SW480 (cell line): ENCODE results near the gene PREP.
"Not testable (repeated sequence)": the region's sequence is repeated elsewhere in the genome, so short reads cannot be mapped to it uniquely, and the experiment has no call there.

Source experiments
- DNase-seq: peaks from one replicate; pipeline ENCODE4 v3.0.0-alpha.2; 2016; ENCODE audit warnings: low spot score

Gene PREP

DNA sequence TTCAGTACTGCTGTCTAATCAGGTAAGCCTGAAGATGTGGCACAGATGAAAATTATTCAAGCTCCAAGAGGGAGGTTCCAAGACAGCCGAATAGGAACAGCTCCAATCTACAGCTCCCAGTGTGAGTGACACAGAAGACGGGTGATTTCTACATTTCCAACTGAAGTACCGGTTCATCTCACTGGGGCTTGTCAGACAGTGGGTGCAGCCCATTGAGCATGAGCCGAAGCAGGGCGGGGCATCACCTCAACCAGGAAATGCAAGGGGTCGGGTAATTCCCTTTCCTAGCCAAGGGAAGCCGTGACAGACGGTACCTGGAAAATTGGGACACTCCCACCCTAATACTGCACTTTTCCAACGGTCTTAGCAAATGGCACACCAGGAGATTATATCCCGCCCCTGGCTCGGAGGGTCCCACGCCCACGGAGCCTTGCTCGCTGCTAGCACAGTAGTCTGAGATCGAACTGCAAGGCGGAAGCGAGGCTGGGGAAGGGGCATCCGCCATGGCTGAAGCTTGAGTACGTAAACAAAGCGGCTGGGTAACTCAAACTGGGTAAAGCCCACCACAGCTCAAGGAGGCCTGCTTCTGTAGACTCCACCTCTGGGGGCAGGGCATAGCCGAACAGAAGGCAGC lies 64.4 kb downstream of the PREP start:
- not testable (repeated sequence) for DNase-seq

- DNase-seq, result no peak
Observed at GRCh38 chr6:105336986-105337385, 65.9 kb downstream of the PREP start.

DNA sequence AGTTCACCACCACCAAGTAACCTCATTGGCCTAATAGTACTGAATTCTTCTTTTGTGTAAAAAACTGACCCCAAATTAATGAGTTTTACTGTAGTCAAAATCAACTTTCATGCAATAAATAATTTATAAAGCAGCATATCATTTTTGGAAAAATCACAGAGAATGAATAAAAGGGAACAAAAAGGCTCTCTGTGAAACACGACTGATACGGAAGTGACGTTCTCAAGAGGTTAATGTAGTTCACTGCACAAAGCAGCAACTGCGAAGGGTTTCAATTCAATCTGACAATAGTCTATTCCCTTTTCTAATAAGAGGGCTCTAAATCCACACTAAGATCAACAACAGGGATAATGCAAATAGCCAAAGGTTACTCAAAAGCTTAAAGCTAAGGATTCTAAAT lies 70.3 kb downstream of the PREP start:
- DNase-seq, result no peak

DNA sequence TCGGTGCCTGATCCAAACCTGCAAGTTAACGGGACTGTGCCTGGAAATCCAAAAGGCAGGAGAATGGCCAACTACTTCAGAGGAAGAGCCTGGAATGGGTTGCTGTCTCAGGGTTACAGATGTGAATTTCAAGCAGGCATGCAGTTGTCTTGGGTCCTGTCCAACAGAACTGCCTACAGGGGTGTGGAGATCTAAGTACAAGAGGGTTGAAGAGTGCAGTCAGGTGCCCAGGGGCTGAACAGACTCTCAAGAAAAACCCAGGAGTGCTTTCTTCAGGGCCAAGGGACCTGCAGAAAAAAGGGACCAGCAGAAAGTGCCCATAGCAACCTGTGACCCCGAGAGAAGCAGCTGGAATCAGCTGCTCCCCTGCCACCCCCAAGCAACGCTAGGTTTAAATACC lies 71.0 kb downstream of the PREP start:
- DNase-seq, result no peak

DNA sequence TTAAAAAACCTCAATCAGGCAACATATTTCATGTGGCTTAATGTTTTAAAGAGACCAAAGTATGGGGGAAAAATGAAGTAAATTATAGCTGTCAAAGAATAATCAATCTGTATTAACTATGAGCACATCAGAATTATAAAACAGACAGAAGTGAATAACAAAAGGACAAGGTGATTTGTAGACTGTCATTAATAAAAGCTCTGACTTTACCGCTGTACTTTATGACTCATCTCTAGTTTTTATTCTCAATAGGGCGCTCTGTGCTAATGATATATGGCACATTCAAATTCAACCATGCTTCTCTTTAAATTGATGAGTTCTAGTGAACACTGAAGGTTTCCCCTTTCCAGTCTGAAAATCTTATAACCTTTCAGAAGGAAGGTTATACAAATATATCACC lies 72.0 kb downstream of the PREP start:
- DNase-seq, result no peak

DNA sequence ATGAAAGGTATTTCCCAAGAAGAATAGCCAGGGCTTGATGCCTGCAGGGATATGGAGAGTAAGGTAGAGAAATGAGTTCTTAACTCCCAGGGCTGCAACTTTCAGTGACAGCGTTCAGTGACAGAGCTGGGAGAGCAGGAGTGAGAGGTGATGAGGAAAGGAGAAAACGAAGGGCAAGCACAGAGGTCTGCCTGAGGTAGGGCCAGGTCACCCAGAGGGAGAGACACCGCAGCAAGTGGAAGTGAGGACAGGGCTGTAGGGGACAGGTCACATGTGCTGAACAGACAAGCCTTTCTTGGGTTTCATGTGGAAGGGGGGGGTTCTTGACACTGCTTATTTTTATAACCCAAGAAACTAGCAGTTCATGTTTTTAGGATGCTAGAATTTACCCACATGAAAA lies 72.5 kb downstream of the PREP start:
- DNase-seq, result no peak

DNA sequence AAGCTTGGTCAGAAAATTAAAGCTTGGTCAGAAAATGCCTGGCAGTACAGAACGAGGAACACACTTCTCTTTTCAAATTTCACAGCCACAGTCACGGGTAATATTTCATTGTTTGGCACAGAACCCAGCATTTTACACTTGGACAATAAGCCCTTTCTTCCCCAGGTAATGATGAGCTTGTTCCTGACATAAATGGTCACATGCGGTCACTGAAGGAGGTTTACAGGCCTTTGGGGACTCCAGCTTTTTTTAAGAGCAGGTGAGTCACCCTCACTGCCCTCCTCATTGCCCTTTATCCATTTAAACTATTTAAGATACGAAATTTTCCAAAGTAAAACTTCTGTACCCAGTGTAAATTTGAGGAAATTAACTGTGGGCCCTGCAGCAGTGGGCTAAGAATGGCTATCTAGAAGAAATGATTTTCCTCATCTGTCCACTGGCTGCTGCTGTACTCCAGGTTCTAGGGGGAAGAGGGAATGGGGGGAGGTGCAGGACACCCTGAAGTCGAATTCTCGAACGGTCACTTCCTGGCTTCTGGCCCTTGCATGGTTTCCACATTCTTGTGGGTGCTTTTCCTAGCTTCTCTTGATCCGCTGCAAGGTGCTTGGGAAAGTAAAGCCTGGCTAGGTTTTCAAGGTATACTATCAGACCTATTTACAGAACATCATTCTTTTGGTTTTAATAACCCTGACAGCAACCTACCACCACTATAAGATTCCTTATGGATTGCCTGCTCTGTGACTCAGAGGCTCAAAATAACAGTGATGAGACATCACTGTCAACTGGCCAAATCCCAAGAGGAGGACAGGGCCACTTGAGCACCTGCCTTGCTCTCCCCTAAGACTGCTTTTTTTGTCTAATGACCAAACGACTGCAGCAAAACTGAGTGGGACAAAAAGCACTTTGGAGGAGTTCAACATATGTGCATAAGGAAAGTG lies 75.8 kb downstream of the PREP start:
- DNase-seq, result peak; percentile 84

DNA sequence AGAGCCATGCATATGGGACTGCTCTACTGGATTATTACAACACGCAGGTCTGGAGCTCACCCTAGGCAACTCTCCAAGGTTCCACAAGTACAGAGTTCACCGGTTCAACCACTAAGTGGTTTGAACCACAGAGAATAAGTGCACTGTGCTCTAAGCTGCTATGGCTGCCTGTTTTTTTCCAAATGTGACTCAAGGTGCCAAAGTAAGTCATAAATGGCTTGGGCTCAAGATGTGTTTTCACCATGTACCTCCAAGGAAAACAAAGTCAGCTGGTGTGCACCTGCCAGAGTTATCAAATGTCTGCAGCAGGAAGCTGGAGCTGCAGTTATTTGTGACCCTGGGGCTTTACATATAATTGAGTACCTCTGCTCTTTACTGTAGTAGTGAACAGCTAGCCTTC lies 76.7 kb downstream of the PREP start:
- DNase-seq, result peak; percentile 31

DNA sequence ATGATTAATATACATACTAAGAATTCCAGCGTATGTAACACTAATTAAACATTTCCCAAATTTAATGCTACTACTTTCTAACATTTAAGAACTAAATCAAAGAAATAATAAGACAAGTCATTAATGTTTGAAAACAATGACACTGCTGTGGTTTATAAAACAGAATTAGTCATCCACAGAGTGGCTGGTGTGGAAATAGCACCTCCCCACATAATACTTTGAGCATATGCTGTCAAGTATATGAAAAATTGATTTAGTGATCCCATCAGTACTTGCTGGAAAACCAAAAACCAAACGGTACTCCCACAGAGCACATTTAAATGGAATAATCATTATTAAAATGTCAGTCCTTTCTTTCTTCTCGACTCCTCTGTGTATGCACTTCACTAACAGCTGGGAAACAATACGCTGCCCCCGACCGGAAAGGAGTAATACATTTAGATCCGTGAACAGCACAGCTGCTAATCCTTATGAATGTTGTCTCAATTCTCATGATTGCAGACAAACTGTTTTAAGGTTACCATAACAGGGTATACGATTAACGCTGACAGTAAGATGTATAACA lies 78.4 kb downstream of the PREP start:
- DNase-seq, result no peak

DNA sequence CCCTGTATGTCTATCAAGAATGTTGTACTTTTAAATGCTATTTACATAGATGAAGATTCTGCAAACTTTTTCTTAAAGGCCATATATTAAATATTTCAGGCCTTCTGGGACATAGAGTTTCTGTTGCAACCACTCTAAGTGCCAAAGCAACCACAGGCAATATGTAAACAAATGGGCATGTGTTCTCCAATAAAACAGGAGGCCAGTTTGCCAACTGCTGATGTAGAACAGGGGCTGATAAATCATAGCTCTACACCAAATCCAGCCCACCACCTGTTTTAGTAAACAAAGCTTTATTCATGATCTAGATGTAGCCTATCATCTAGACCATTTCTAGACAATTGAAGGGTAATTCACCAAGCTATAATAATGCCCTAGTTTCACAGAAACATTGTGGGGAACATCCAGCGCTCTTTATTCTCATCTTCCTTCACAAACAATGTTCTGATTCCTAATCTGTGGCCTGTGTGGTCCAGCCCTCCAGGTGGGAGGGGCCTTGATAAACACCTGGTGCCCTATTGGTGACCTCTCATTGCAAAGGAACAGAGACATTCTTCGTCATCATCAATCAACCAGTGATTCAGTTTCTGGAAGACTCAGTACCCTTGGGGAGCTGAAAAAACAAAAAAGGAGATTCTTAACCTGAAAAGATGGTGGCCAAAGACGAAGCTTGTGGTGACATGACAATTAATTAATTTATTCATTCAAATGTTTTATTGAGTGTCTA lies 80.2 kb downstream of the PREP start:
- DNase-seq, result no peak

- DNase-seq, result no peak
Observed at GRCh38 chr6:105321728-105322127, 81.2 kb downstream of the PREP start.

GRCh38 chr6:105321207-105321606 lies 81.7 kb downstream of the PREP start:
- DNase-seq, result no peak

DNA sequence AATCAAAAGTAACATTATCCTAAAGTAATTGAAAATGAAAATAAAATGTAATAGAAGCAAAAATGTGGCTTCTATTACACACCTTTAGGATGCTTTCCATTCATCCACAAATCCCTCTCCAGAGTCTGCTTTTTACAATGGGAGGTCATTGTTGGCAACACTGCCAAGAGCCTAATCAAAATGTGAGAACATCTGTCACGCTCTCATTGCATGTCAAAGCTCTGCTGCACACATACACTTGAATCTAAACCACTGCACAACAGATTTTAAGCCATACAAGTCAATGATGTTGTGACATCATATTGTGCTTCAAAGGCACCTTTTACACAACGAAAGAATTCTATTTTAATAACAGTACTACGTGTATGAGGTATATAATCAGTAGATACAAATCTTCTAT lies 82.1 kb downstream of the PREP start:
- DNase-seq, result no peak

- no peak for DNase-seq
Observed at GRCh38 chr6:105320271-105320670, 82.6 kb downstream of the PREP start.

DNA sequence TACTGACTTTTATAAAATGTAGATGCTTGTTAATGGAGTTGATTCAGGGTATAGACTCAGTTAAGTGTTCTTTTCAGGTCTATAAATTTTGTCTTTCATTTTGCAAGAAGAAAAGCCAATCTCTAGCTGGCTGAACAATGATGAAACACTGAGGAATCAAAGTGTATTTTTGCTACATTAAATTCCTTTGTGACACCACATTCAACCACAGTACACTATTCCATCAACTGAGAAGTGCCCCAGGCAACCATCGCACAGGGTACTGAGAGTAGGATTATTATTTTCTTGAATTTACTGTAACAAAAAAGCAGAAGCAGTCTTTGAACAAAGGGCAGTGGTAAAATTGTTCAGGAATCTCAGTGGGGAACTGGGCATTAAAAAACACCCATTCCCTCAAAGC lies 83.6 kb downstream of the PREP start:
- DNase-seq, result no peak

DNA sequence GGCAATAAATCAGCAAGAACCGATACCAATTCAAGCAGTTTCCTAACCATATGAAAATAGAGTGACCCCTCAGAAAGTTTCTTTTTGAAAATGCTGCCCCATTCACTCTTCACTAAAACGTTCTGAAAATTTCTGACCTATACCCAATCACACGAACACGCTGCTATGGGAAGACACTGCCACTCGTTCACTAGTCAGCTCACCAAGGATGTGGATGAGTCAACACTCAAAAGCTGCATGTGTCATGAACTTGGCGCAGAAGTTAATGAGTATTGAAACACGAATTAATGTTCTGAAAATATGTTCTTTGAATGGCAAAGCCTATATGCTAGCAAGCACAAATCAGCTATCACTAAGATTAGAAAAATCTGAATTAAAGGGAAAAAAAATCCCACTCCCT lies 84.2 kb downstream of the PREP start:
- DNase-seq, result no peak

- peak; percentile 8 for DNase-seq
Observed at GRCh38 chr6:105317607-105318533, 85.0 kb downstream of the PREP start.

DNA sequence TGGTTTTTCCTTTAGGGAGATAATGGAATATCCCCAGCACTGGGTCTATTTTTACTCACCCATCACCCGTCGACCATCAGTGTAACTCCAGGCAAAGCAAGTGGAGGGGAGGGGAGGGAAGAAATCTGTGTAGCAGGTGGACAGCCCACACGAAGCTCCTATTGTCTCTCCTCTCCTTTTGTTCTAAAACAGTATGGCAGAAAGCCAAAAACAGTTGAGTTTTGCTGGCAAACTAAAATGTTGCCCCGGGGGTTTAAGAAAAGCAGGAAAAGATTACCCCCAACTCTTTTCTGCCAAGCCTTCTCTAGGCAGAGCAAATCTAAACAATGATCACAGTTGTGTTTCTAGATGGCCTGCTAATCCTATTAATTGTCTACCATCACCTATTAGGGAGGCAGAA lies 89.7 kb downstream of the PREP start:
- no peak for DNase-seq

GRCh38 chr6:105310947-105311346 lies 91.9 kb downstream of the PREP start:
- no peak for DNase-seq

GRCh38 chr6:105310371-105310770 lies 92.5 kb downstream of the PREP start:
- no peak for DNase-seq

DNA sequence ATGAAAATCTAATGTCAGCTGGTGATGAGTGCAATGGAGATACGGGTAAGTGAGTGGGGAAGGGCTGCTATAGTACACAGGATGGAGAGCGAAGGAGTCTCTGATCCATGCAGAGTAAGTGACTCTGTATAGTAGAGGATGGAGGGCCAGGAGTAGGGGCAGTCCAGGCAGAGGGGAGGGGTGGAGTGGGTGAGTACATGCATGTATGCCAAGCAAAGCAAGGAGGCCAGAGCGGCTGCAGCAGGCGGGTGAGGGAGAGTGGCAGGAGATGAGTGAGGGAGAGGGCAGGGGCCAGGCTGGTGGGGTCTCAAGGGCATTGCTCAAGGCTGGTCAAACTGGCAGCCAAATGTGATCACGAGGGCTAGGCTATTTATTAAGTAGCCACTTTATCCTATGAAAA lies 94.0 kb downstream of the PREP start:
- DNase-seq, result no peak
